ENCODE measurements around the gene TMED9.

Gene TMED9

GRCh38 chr5:177576169-177576568 lies 15.8 kb upstream of the TMED9 start:
- no peak overlapping the region for H3K4me2 ChIP-seq (ENCODE audit: low read depth, low read length)
- H3K9me2 ChIP-seq (replicated peaks; ENCODE audit: insufficient read depth, low read length), result no peaks in the 10 kb centered on the region
- peaks cover 25% of the 10 kb centered on the region for H3K27me3 ChIP-seq (replicated peaks; ENCODE audit: insufficient read depth, low read length)
- H3K36me3 ChIP-seq (replicated peaks; ENCODE audit: insufficient read depth, low read length), result no peaks in the 10 kb centered on the region
- no peaks in the 10 kb centered on the region for H3K9me3 ChIP-seq (replicated peaks; ENCODE audit: insufficient read depth, low read length)
- H3F3A ChIP-seq (ENCODE audit: insufficient read depth, low read length), result no peaks in the 10 kb centered on the region
- no peaks in the 10 kb centered on the region for H3K4me1 ChIP-seq (ENCODE audit: low read length)
- H4K20me1 ChIP-seq (ENCODE audit: insufficient read depth, low read length), result no peaks in the 10 kb centered on the region
- no peak overlapping the region for H3K9ac ChIP-seq (ENCODE audit: low read length)
- H3K27ac ChIP-seq (ENCODE audit: low read length), result no peak overlapping the region
- no peak for DNase-seq
- no peaks in the 10 kb centered on the region for H3K79me2 ChIP-seq (ENCODE audit: low read length)
- TF ChIP-seq EZH2phosphoT487 (IDR thresholded peaks at IDR 0.05; ENCODE audit: low read length) (no peak), EZH2 (optimal IDR thresholded peaks at IDR 0.05; ENCODE audit: low read depth, low read length) (no peak)
- TF ChIP-seq, protein P1, sequence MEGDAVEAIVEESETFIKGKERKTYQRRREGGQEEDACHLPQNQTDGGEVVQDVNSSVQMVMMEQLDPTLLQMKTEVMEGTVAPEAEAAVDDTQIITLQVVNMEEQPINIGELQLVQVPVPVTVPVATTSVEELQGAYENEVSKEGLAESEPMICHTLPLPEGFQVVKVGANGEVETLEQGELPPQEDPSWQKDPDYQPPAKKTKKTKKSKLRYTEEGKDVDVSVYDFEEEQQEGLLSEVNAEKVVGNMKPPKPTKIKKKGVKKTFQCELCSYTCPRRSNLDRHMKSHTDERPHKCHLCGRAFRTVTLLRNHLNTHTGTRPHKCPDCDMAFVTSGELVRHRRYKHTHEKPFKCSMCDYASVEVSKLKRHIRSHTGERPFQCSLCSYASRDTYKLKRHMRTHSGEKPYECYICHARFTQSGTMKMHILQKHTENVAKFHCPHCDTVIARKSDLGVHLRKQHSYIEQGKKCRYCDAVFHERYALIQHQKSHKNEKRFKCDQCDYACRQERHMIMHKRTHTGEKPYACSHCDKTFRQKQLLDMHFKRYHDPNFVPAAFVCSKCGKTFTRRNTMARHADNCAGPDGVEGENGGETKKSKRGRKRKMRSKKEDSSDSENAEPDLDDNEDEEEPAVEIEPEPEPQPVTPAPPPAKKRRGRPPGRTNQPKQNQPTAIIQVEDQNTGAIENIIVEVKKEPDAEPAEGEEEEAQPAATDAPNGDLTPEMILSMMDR (IDR thresholded peaks at IDR 0.05; ENCODE audit: low read length), result no peak
- no peak overlapping the region for H2AFZ ChIP-seq (ENCODE audit: low read length)
- H3K4me3 ChIP-seq (ENCODE audit: low read length), result no peak overlapping the region

- H3K27me3 ChIP-seq (replicated peaks; ENCODE audit: insufficient read depth, low read length), result peaks cover 30% of the 10 kb centered on the region
- no peak overlapping the region for H3K4me3 ChIP-seq (ENCODE audit: low read length)
These were observed 13.7 kb upstream of the TMED9 start for GRCh38 chr5:177578316-177578715.

GRCh38 chr5:177588413-177588909 lies 3.5 kb upstream of the TMED9 start:
- Histone ChIP-seq H3K27ac (ENCODE audit: low read length) (no peak overlapping the region), H3F3A (ENCODE audit: insufficient read depth, low read length) (0 out of 2 replicates have a peak, but pooled peaks cover 6% of the 10 kb centered on the region), H3K9ac (ENCODE audit: low read length) (no peak overlapping the region), H3K27me3 (replicated peaks; ENCODE audit: insufficient read depth, low read length) (peaks cover 54% of the 10 kb centered on the region), H4K20me1 (ENCODE audit: insufficient read depth, low read length) (no peaks in the 10 kb centered on the region), H3K9me2 (replicated peaks; ENCODE audit: insufficient read depth, low read length) (no peaks in the 10 kb centered on the region), H3K4me3 (ENCODE audit: low read length) (no peak overlapping the region), H3K79me2 (ENCODE audit: low read length) (peaks cover 15% of the 10 kb centered on the region), H3K36me3 (replicated peaks; ENCODE audit: insufficient read depth, low read length) (no peaks in the 10 kb centered on the region), H3K4me1 (ENCODE audit: low read length) (peaks cover 9% of the 10 kb centered on the region; the same call in 1 of the 2 replicates), H3K9me3 (replicated peaks; ENCODE audit: insufficient read depth, low read length) (no peaks in the 10 kb centered on the region), H2AFZ (ENCODE audit: low read length) (no peak overlapping the region), H3K4me2 (ENCODE audit: low read depth, low read length) (no peak overlapping the region)
- TF ChIP-seq EZH2phosphoT487 (IDR thresholded peaks at IDR 0.05; ENCODE audit: low read length), result no peak
- no peak for TF ChIP-seq EZH2 (optimal IDR thresholded peaks at IDR 0.05; ENCODE audit: low read depth, low read length)
- TF ChIP-seq, protein P1 (IDR thresholded peaks at IDR 0.05; ENCODE audit: low read length), result no peak
- no peak for DNase-seq

More at GRCh38 chr5:177578316-177578715, 13.7 kb upstream of the TMED9 start:
- Histone ChIP-seq H3K79me2 (ENCODE audit: low read length) (no peaks in the 10 kb centered on the region), H3K4me2 (ENCODE audit: low read depth, low read length) (no peak overlapping the region), H3K9me2 (replicated peaks; ENCODE audit: insufficient read depth, low read length) (no peaks in the 10 kb centered on the region), H3K27ac (ENCODE audit: low read length) (no peak overlapping the region), H4K20me1 (ENCODE audit: insufficient read depth, low read length) (no peaks in the 10 kb centered on the region), H3K36me3 (replicated peaks; ENCODE audit: insufficient read depth, low read length) (no peaks in the 10 kb centered on the region), H3K9ac (ENCODE audit: low read length) (no peak overlapping the region), H3K9me3 (replicated peaks; ENCODE audit: insufficient read depth, low read length) (no peaks in the 10 kb centered on the region), H3K4me1 (ENCODE audit: low read length) (no peaks in the 10 kb centered on the region), H3F3A (ENCODE audit: insufficient read depth, low read length) (no peaks in the 10 kb centered on the region), H2AFZ (ENCODE audit: low read length) (no peak overlapping the region)
- DNase-seq, result no peak
- no peak for TF ChIP-seq EZH2 (optimal IDR thresholded peaks at IDR 0.05; ENCODE audit: low read depth, low read length)
- TF ChIP-seq, protein P1 (IDR thresholded peaks at IDR 0.05; ENCODE audit: low read length), result no peak
- TF ChIP-seq EZH2phosphoT487 (IDR thresholded peaks at IDR 0.05; ENCODE audit: low read length), result no peak
